Stimulated activated CD4-positive, alpha-beta T cell treated with anti-CD3 and anti-CD28 coated beads, Interleukin-4, amount 100 ng/mL, for 1 hour (primary cell): Measurements from ENCODE around the gene EFHC1.
"Not testable (repeated sequence)": the region's sequence is repeated elsewhere in the genome, so short reads cannot be mapped to it uniquely, and the experiment has no call there.

Experiments
- DNase-seq: peaks from one replicate; pipeline ENCODE4 v3.0.0-alpha.2; 2020

Gene EFHC1

GRCh38 chr6:52461194-52461593 is 41.1 kb downstream of the EFHC1 start:
- not testable (repeated sequence) for DNase-seq

- DNase-seq = no peak
These were observed 54.0 kb downstream of the EFHC1 start for GRCh38 chr6:52474173-52474572.

- no peak for DNase-seq
These were observed 55.2 kb downstream of the EFHC1 start for GRCh38 chr6:52475307-52475706.

- DNase-seq = no peak
These were observed 62.9 kb downstream of the EFHC1 start for GRCh38 chr6:52482903-52483670.

GRCh38 chr6:52483671-52484003 is 63.5 kb downstream of the EFHC1 start:
- DNase-seq = no peak

- DNase-seq = no peak
These were observed 69.7 kb downstream of the EFHC1 start for GRCh38 chr6:52489881-52490280.

GRCh38 chr6:52491203-52492069 is 71.3 kb downstream of the EFHC1 start:
- DNase-seq = no peak

GRCh38 chr6:52493669-52494068 is 73.5 kb downstream of the EFHC1 start:
- DNase-seq = no peak

GRCh38 chr6:52494298-52495072 is 74.3 kb downstream of the EFHC1 start:
- DNase-seq = no peak

- no peak for DNase-seq
These were observed 75.8 kb downstream of the EFHC1 start for GRCh38 chr6:52495922-52496321.

- no peak for DNase-seq
These were observed 76.5 kb downstream of the EFHC1 start for GRCh38 chr6:52496631-52497030.

GRCh38 chr6:52497652-52498408 is 77.7 kb downstream of the EFHC1 start:
- no peak for DNase-seq

- DNase-seq = no peak
These were observed 78.4 kb downstream of the EFHC1 start for GRCh38 chr6:52498538-52499017.

- no peak for DNase-seq
These were observed 78.9 kb downstream of the EFHC1 start for GRCh38 chr6:52499026-52499425.

GRCh38 chr6:52499681-52500236 is 79.6 kb downstream of the EFHC1 start:
- DNase-seq = no peak

GRCh38 chr6:52500238-52501129 is 80.3 kb downstream of the EFHC1 start:
- no peak for DNase-seq

GRCh38 chr6:52502306-52503029 is 82.3 kb downstream of the EFHC1 start:
- no peak for DNase-seq

- DNase-seq = no peak
These were observed 83.2 kb downstream of the EFHC1 start for GRCh38 chr6:52503323-52503747.

GRCh38 chr6:52503851-52504781 is 84.0 kb downstream of the EFHC1 start:
- no peak for DNase-seq
